Left colon (tissue), 2 donors: ENCODE results near the gene IL2. TPM values are rescaled to one million over a fixed set of nuclear protein-coding genes. Genes with fewer than 3 reads are reported as not detected.

Experiments used
- ATAC-seq: fragments of 200-7000 bp; cut with Tn5 transposase; one replicate; pipeline ENCODE4 v1.9.1; 2020; ENCODE audit warnings: mild to moderate bottlenecking, moderate library complexity
- DNase-seq, 2 donors: peaks; one replicate each; pipeline ENCODE4 v3.0.0-alpha.2; 2020
- intact Hi-C, 2 donors: fragments of 100-400 bp; cut with DNase I in 1 of 2; cut with micrococcal nuclease in 1 of 2; formaldehyde crosslinking; loops; one replicate each; pipeline versions ENCODE4 v1.11.2 to v1.14.0; 2022; cut with DNase I, micrococcal nuclease
- total RNA-seq, 2 donors: library from RNA; stranded (reverse); fragmentation: NEBNext Ultra II Directional; extraction: Animal tissue kit (Norgen Biotek cat#: 25700); gene quantifications; one replicate each; pipeline ENCODE4 v1.2.1, GENCODE V29; 2021
- donor health status: DM: no; HTN: no; CAD: no.
- donor health status: DM: yes; HTN: yes; CAD: no.

Gene IL2
- total RNA-seq, 2 donors from 2014 or later = not detected

DNA sequence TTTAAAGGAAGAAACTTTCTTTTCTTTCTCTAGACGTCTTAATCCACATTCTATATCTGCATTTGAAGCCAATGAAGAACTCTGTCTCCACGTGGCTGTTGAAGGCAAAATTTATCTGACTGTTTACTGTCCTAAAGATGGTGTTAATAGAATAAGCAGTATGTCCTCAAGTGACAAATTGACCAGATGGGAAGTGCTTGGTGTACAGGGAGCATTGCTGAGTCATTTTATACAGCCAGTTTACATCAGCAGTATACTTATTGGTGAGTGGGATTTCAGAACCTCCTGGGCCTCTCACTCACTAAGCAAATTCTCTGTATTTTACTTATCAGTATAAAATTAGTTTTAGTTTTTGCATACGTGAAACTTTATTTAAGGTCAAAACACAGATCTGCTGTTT lies 44.0 kb downstream of the IL2 start:
- ATAC-seq = no peak
- intact Hi-C loops = no loop called here

DNA sequence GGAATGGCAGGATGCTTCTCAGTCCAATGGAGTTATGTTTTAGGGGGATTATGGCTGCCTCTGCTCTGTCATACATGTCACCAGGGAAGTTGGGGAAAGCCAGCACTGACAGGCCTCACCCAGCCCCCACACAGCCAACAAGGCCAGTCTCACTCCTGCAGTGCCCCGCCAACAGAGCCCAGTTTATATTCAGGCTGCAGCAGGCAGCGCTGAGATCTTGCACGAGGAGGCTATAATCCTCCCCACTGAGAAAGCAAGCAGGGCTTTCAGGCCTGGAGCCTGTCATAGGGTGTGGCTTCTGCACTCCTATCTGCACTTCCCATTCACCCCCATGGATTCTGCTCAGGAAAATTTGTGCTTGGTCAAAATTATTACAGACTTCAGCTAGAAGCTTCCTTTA lies 52.7 kb downstream of the IL2 start:
- intact Hi-C loops = no loop called here
- no peak for ATAC-seq
- DNase-seq = no peak

More for the DNA sequence above, 44.0 kb downstream of the IL2 start:
- DNase-seq = no peak

Other genes starting within 250 kb of the IL2 start
- not detected for gene ADAD1, start 77.7 kb downstream of the IL2 start, total RNA-seq
- not detected for gene IL21, start 164.3 kb upstream of the IL2 start, total RNA-seq